SK-N-SH (cell line): ENCODE measurements around the gene SMURF1. TPM values are rescaled to one million over a fixed set of nuclear protein-coding genes. Genes with fewer than 3 reads are reported as not detected.

Source experiments
- CTCF ChIA-PET: fragments of 300-600, 350-600 bp; formaldehyde crosslinking; extraction: SDS; loops from one replicate; lab custom pipeline; 2021; lab: Yijun Ruan, JAX
- POLR2A ChIA-PET: fragments of 350-600 bp; sonication (Branson Sonifier 250); formaldehyde crosslinking; extraction: SDS; loops from one replicate; lab custom pipeline; 2020; ENCODE audit warnings: antibody characterized with exemption, inconsistent platforms; lab: Yijun Ruan, JAX
- DNase-seq: peaks from one replicate; pipeline ENCODE4 v3.0.0; 2012
- H2AFZ ChIP-seq: fragments of 200-600 bp; sonication (generic); 2 replicates; pipeline ENCODE4 v1.8.1; 2016; ENCODE audit warnings: antibody characterized with exemption, mild to moderate bottlenecking, low read depth
- H3F3A ChIP-seq: fragments of 200-600 bp; sonication (generic); replicated peaks from 2 replicates; pipeline ENCODE3; 2016; ENCODE audit warnings: antibody characterized with exemption, mild to moderate bottlenecking; ENCODE audit not compliant: insufficient read depth
- H3K27ac ChIP-seq, 2 experiments: fragments of 200-500 bp in 1 of 2; fragments of 200-600 bp in 1 of 2; sonication (Bioruptor generic) in 1 of 2; sonication (generic), shearing (Covaris generic) in 1 of 2; 2 replicates each; pipeline versions ENCODE4 v1.5.1 to v1.6.1; 2014 to 2016; ENCODE audit warnings: low read depth in 2 of 2, inconsistent platforms in 1 of 2, low read length in 1 of 2, mild to moderate bottlenecking in 1 of 2, mixed read lengths in 1 of 2
- H3K27me3 ChIP-seq: fragments of 200-600 bp; sonication (generic), shearing (Covaris generic); 2 replicates; pipeline ENCODE4 v1.6.1; 2016; ENCODE audit warnings: mixed run types; ENCODE audit not compliant: insufficient read depth
- H3K36me3 ChIP-seq, 2 experiments: fragments of 200-500 bp in 1 of 2; fragments of 200-600 bp in 1 of 2; sonication (Bioruptor generic) in 1 of 2; sonication (generic) in 1 of 2; replicated peaks in 1 of 2; 2 replicates each; pipeline versions ENCODE3 to v1.5.1; 2014 to 2016; ENCODE audit warnings: low read length in 1 of 2, mild to moderate bottlenecking in 1 of 2; ENCODE audit not compliant: insufficient read depth in 2 of 2, control insufficient read depth in 1 of 2
- H3K4me1 ChIP-seq, 2 experiments: fragments of 200-500 bp in 1 of 2; fragments of 200-600 bp in 1 of 2; sonication (Bioruptor generic) in 1 of 2; sonication (generic), shearing (Covaris generic) in 1 of 2; 2 replicates each; pipeline versions ENCODE4 v1.5.1 to v1.6.1; 2014 to 2016; ENCODE audit warnings: low read depth in 1 of 2, low read length in 1 of 2, mixed run types in 1 of 2; ENCODE audit not compliant: insufficient read depth in 2 of 2, control insufficient read depth in 1 of 2
- H3K4me2 ChIP-seq: fragments of 200-600 bp; sonication (generic), shearing (Covaris generic); 2 replicates; pipeline ENCODE4 v1.6.1; 2017; ENCODE audit warnings: mixed run types
- H3K4me3 ChIP-seq, 2 experiments: fragments of 200-500 bp in 1 of 2; fragments of 200-600 bp in 1 of 2; sonication (Bioruptor generic) in 1 of 2; sonication (generic), shearing (Covaris generic) in 1 of 2; 2 replicates each; pipeline versions ENCODE4 v1.5.1 to v1.8.1; 2014 to 2016; ENCODE audit warnings: low read depth in 2 of 2, inconsistent platforms in 1 of 2, low read length in 1 of 2, mild to moderate bottlenecking in 1 of 2, mixed read lengths in 1 of 2, moderate library complexity in 1 of 2
- H3K79me2 ChIP-seq: fragments of 200-600 bp; sonication (generic); 2 replicates; pipeline ENCODE4 v1.8.1; 2017; ENCODE audit warnings: mild to moderate bottlenecking; ENCODE audit not compliant: insufficient read depth
- H3K9ac ChIP-seq: fragments of 200-600 bp; sonication (generic); 2 replicates; pipeline ENCODE4 v1.6.1; 2017; ENCODE audit warnings: mixed run types
- H3K9me2 ChIP-seq: fragments of 200-600 bp; sonication (generic); 2 replicates; pipeline ENCODE4 v1.6.1; 2017; ENCODE audit warnings: mixed run types
- H3K9me3 ChIP-seq: fragments of 200-600 bp; sonication (generic); 2 replicates; pipeline ENCODE4 v1.6.1; 2017; ENCODE audit warnings: mixed run types, mild to moderate bottlenecking, moderate library complexity
- H4K20me1 ChIP-seq: fragments of 200-600 bp; sonication (generic); 2 replicates; pipeline ENCODE4 v1.6.1; 2017; ENCODE audit warnings: mild to moderate bottlenecking, mixed run types; ENCODE audit not compliant: insufficient read depth
- CHD2 ChIP-seq: fragments of 150-350 bp; IDR thresholded peaks from 2 replicates; pipeline ENCODE4 v1.6.1; 2018; ENCODE audit warnings: low read length; ENCODE audit not compliant: partially characterized antibody
- GABPA ChIP-seq: IDR thresholded peaks from 2 replicates; pipeline ENCODE4 v1.4.0; 2012; ENCODE audit warnings: low read depth, mild to moderate bottlenecking
- GATA2 ChIP-seq: sonication (generic); formaldehyde crosslinking; IDR thresholded peaks from 2 replicates; pipeline ENCODE4 v1.5.0; 2020; ENCODE audit warnings: mild to moderate bottlenecking, missing genetic modification reagents
- JUND ChIP-seq: IDR thresholded peaks from 2 replicates; pipeline ENCODE4 v1.4.0; 2012
- NRF1 ChIP-seq: IDR thresholded peaks from 2 replicates; pipeline ENCODE4 v1.6.1; 2012; ENCODE audit warnings: low read depth, mild to moderate bottlenecking, low read length
- POLR2AphosphoS5 ChIP-seq: IDR thresholded peaks from 2 replicates; pipeline ENCODE4 v1.6.1; 2012; ENCODE audit warnings: low read depth, low read length
- RAD21 ChIP-seq: IDR thresholded peaks from 2 replicates; pipeline ENCODE4 v1.6.1; 2012; ENCODE audit warnings: mild to moderate bottlenecking, low read length
- RFX5 ChIP-seq: IDR thresholded peaks from 2 replicates; pipeline ENCODE4 v1.6.1; 2012; ENCODE audit warnings: mild to moderate bottlenecking, improper control_type of control experiment, low read length
- SMC3 ChIP-seq: IDR thresholded peaks from 2 replicates; pipeline ENCODE4 v1.6.1; 2012; ENCODE audit warnings: low read depth, low read length, improper control_type of control experiment
- TCF12 ChIP-seq: IDR thresholded peaks from 2 replicates; pipeline ENCODE4 v1.4.0; 2012
- WGBS: methylation state at CpG from one replicate; pipeline ENCODE4 v1.1.6; 2017; ENCODE audit warnings: low lambda C conversion rate; 5-methylcytosine and 5-hydroxymethylcytosine counted together
- polyA plus RNA-seq, 3 experiments: library from polyadenylated mRNA; depleted of rRNA; stranded (reverse); fragments of >200 nt; gene quantifications; 2 replicates each; pipeline ENCODE4 v1.2.3, GENCODE V29; 2012
- TF ChIP-seq, protein P1 (sequence below): fragments of 150-350 bp; IDR thresholded peaks from 2 replicates; pipeline ENCODE4 v1.6.1; 2017; ENCODE audit warnings: antibody characterized with exemption, low read length, low read depth, borderline replicate concordance
- TF ChIP-seq, protein P2 (sequence below): IDR thresholded peaks from 2 replicates; pipeline ENCODE4 v1.6.1; 2012; ENCODE audit warnings: mild to moderate bottlenecking, low read depth, low read length, moderate library complexity
- TF ChIP-seq, protein P3 (sequence below): fragments of 200-600 bp; sonication (generic); IDR thresholded peaks from 2 replicates; pipeline ENCODE4 v1.6.1; 2017; ENCODE audit warnings: antibody characterized with exemption, mild to moderate bottlenecking, moderate library complexity
- TF ChIP-seq, protein P4 (sequence below): IDR thresholded peaks from 2 replicates; pipeline ENCODE4 v1.4.0; 2012; ENCODE audit warnings: low read depth

Gene SMURF1
- polyA plus RNA-seq, 1 of the 3 experiments (the other 2 are of a cell fraction): 12.9 TPM

DNA sequence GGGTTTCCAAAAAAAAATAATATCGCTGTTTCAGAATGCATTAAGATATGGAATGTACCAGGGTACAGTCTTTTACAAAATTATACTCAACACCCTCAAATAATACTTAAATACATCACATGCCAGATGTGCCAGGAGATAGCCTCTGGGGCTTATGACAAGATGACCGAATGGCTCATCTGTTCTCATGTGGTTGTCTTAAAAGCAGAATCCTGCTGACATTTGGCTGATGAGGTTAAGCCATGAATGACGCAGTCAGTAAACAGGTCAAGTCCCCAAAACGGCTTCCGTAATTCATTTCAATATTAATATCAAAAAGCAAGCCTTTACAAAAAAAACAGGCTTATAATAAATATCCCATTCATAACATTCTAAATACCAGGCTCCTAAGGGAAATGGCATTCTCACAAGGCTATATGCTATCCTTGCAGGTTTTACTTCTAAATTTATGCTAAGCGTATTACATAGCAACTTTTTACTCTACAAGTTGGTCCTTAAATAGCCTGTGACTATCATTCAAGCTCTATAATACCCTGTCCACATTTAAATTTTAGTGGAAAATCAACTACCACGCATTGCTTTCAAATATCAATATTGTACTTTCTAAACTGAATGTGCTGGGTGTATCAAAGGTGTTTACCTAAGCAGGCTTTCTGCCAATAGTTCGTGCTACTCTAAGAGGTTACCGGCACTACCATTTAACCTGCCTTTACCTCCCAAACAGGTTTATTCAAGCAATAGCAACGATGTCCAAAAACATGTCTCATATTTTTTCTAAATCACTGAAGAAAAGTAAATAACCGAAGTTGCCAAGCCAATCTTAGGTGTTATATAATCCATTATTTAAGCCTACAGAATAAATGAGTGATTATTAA, 15.6 kb downstream of the SMURF1 start:
- no peaks in the 10 kb centered on the region for H3K9me2 ChIP-seq
- H3K4me1 ChIP-seq: peaks cover 9 to 16% of the 10 kb centered on the region in 2 experiments; a peak in 3 of 4 replicates
- peaks cover 100% of the 10 kb centered on the region for H3K79me2 ChIP-seq
- no peak for DNase-seq
- no peak overlapping the region for H3K9ac ChIP-seq
- no peak for TF ChIP-seq SMC3
- TF ChIP-seq, all 33 proteins: peak for 0
- Histone ChIP-seq H3K27ac (no peak overlapping the region; a peak in 1 of 4 replicates), H3K4me2 (no peak overlapping the region), H3K4me3 (no peak overlapping the region), H3K9me3 (no peaks in the 10 kb centered on the region), H3F3A (peaks cover 5% of the 10 kb centered on the region), H4K20me1 (peaks cover 98% of the 10 kb centered on the region), H3K27me3 (no peaks in the 10 kb centered on the region), H2AFZ (no peak overlapping the region), H3K36me3 (no peaks in the 10 kb centered on the region)
- ChIA-PET CTCF (no interaction called here), POLR2A (interaction anchor here (1.4 kb wide), 1 partner anchor 9 kb away, joined by 3 read pairs; no protein-coding TSS in a partner anchor)
- WGBS: 82% methylated on average over 11 of the region's 11 CpGs

DNA sequence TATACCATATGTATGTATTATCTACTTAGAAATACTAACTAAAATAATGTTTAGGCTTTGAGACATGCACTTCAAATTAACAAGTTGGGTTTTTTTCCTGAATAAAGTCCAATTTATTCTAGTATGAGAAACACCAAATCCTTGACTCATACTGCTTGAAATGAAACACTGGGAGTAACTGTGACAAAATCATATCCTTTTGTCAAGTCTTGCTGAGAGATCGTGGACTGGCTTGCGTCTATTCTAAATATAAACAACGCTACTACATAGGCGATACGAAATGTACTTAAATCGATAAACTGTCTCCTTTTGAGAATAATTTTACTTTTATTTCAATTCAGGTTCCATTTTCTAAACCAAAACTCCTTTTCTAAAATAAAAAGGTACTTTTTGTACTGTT, 16.3 kb downstream of the SMURF1 start:
- CTCF ChIA-PET: no interaction called here
- H4K20me1 ChIP-seq: peaks cover 98% of the 10 kb centered on the region

DNA sequence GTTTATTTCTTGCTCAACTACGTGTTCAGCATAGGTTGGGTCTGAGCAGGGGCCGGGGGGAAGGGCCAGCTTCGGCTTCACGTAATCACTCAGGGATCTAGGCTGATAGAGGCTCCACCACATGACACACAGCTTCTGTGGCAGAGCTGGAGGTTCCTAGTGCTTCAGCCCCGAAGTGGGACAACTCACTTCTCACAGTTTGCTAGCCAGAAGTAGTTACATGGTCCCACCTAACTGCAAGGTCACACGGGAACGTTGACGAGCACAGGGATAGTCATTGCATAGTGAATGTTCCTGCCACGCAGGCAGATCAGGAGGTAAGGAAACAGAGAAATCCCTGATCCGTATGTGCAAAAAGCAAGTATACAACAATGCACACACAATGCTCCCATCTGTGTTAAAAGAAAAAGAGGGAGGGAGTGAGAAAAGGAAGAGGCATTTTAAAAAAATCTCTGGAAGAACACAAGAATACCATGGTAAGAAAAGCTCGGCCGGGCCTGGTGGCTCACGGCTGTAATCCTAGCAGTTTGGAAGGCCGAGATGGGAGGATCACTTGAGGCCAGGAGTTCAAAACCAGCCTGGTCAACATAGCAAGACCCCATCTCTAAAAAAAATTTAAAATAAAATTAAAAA, 16.9 kb downstream of the SMURF1 start:
- Histone ChIP-seq H3K27me3 (no peaks in the 10 kb centered on the region), H3K79me2 (peaks cover 100% of the 10 kb centered on the region), H3K9ac (no peak overlapping the region), H3K36me3 (no peaks in the 10 kb centered on the region), H3K27ac (no peak overlapping the region), H3K9me2 (no peaks in the 10 kb centered on the region), H3K9me3 (no peaks in the 10 kb centered on the region), H3K4me3 (no peak overlapping the region), H4K20me1 (peaks cover 94% of the 10 kb centered on the region), H3K4me1 (peaks cover 9 to 16% of the 10 kb centered on the region in 2 experiments; a peak in 3 of 4 replicates), H2AFZ (no peak overlapping the region), H3F3A (peaks cover 5% of the 10 kb centered on the region), H3K4me2 (no peak overlapping the region)
- WGBS: 84% methylated on average over 14 of the region's 14 CpGs
- ChIA-PET CTCF (no interaction called here), POLR2A (no interaction called here)
- no peak for DNase-seq
- TF ChIP-seq NRF1 (no peak), POLR2AphosphoS5 (no peak), GATA2 (CRISPR knock-in tag) (no peak), CHD2 (no peak), JUND (no peak), RFX5 (no peak), RAD21 (no peak), TCF12 (no peak)
- TF ChIP-seq, protein P1, sequence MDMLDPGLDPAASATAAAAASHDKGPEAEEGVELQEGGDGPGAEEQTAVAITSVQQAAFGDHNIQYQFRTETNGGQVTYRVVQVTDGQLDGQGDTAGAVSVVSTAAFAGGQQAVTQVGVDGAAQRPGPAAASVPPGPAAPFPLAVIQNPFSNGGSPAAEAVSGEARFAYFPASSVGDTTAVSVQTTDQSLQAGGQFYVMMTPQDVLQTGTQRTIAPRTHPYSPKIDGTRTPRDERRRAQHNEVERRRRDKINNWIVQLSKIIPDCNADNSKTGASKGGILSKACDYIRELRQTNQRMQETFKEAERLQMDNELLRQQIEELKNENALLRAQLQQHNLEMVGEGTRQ: no peak
- TF ChIP-seq, protein P2, sequence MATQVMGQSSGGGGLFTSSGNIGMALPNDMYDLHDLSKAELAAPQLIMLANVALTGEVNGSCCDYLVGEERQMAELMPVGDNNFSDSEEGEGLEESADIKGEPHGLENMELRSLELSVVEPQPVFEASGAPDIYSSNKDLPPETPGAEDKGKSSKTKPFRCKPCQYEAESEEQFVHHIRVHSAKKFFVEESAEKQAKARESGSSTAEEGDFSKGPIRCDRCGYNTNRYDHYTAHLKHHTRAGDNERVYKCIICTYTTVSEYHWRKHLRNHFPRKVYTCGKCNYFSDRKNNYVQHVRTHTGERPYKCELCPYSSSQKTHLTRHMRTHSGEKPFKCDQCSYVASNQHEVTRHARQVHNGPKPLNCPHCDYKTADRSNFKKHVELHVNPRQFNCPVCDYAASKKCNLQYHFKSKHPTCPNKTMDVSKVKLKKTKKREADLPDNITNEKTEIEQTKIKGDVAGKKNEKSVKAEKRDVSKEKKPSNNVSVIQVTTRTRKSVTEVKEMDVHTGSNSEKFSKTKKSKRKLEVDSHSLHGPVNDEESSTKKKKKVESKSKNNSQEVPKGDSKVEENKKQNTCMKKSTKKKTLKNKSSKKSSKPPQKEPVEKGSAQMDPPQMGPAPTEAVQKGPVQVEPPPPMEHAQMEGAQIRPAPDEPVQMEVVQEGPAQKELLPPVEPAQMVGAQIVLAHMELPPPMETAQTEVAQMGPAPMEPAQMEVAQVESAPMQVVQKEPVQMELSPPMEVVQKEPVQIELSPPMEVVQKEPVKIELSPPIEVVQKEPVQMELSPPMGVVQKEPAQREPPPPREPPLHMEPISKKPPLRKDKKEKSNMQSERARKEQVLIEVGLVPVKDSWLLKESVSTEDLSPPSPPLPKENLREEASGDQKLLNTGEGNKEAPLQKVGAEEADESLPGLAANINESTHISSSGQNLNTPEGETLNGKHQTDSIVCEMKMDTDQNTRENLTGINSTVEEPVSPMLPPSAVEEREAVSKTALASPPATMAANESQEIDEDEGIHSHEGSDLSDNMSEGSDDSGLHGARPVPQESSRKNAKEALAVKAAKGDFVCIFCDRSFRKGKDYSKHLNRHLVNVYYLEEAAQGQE: no peak
- TF ChIP-seq, protein P3, sequence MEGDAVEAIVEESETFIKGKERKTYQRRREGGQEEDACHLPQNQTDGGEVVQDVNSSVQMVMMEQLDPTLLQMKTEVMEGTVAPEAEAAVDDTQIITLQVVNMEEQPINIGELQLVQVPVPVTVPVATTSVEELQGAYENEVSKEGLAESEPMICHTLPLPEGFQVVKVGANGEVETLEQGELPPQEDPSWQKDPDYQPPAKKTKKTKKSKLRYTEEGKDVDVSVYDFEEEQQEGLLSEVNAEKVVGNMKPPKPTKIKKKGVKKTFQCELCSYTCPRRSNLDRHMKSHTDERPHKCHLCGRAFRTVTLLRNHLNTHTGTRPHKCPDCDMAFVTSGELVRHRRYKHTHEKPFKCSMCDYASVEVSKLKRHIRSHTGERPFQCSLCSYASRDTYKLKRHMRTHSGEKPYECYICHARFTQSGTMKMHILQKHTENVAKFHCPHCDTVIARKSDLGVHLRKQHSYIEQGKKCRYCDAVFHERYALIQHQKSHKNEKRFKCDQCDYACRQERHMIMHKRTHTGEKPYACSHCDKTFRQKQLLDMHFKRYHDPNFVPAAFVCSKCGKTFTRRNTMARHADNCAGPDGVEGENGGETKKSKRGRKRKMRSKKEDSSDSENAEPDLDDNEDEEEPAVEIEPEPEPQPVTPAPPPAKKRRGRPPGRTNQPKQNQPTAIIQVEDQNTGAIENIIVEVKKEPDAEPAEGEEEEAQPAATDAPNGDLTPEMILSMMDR: no peak
- TF ChIP-seq, protein P4, sequence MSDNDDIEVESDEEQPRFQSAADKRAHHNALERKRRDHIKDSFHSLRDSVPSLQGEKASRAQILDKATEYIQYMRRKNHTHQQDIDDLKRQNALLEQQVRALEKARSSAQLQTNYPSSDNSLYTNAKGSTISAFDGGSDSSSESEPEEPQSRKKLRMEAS: no peak

More for the DNA sequence above, 16.3 kb downstream of the SMURF1 start:
- DNase-seq: no peak
- POLR2A ChIA-PET: no interaction called here
- Histone ChIP-seq H3K4me1 (peaks cover 9 to 16% of the 10 kb centered on the region in 2 experiments; a peak in 3 of 4 replicates), H3K9me3 (no peaks in the 10 kb centered on the region), H3K27ac (no peak overlapping the region), H3K79me2 (peaks cover 100% of the 10 kb centered on the region), H3K9ac (no peak overlapping the region), H3K4me3 (no peak overlapping the region), H3K27me3 (no peaks in the 10 kb centered on the region), H2AFZ (no peak overlapping the region), H3K36me3 (no peaks in the 10 kb centered on the region), H3K9me2 (no peaks in the 10 kb centered on the region), H3F3A (peaks cover 5% of the 10 kb centered on the region), H3K4me2 (no peak overlapping the region)
- WGBS: 95% methylated on average over 6 of the region's 6 CpGs
- no peak for TF ChIP-seq GABPA
- no peak for TF ChIP-seq TCF12
